PC-3 (cell line): ENCODE results near the gene CRACR2B.

Source experiments
- EZH2 ChIP-seq: fragments of 300-600 bp; sonication (generic); IDR thresholded peaks from one replicate; pipeline ENCODE4 v1.6.1; 2017; ENCODE audit warnings: antibody characterized with exemption, mild to moderate bottlenecking, low read length; ENCODE audit not compliant: unreplicated experiment
- EZH2phosphoT487 ChIP-seq: fragments of 300-600 bp; sonication (generic); IDR thresholded peaks from 2 replicates; pipeline ENCODE4 v1.6.1; 2018; ENCODE audit warnings: mild to moderate bottlenecking, antibody characterized with exemption, low read length, borderline replicate concordance
- TF ChIP-seq, protein P1 (sequence below): fragments of 300-600 bp; sonication (generic); conservative IDR thresholded peaks from 2 replicates; pipeline ENCODE4 v1.5.1; 2017; ENCODE audit warnings: antibody characterized with exemption, low read depth, mild to moderate bottlenecking, low read length

DNA sequence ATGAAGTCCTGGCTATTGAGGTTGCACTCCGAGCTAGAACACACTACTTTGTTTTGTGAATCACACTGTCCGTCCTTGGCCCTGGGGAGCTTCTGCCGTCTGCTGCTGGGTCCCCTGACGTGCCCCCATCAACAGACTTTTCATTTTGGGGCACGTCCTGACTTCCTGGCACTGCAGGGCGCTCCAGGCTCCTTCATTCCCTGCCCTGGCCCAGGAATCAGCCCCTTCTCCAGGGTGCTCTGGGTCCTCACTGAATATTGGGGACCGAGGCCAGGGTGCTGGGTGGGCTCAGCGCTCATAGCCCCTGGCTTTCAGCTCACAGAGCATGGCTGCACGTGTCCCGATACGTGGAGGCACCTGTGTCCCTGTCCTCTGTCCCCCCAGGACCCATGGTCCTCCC lies 37.2 kb downstream of the CRACR2B start:
- TF ChIP-seq, protein P1, sequence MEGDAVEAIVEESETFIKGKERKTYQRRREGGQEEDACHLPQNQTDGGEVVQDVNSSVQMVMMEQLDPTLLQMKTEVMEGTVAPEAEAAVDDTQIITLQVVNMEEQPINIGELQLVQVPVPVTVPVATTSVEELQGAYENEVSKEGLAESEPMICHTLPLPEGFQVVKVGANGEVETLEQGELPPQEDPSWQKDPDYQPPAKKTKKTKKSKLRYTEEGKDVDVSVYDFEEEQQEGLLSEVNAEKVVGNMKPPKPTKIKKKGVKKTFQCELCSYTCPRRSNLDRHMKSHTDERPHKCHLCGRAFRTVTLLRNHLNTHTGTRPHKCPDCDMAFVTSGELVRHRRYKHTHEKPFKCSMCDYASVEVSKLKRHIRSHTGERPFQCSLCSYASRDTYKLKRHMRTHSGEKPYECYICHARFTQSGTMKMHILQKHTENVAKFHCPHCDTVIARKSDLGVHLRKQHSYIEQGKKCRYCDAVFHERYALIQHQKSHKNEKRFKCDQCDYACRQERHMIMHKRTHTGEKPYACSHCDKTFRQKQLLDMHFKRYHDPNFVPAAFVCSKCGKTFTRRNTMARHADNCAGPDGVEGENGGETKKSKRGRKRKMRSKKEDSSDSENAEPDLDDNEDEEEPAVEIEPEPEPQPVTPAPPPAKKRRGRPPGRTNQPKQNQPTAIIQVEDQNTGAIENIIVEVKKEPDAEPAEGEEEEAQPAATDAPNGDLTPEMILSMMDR: no peak
- no peak for TF ChIP-seq EZH2phosphoT487
- TF ChIP-seq EZH2: no peak
